Memory B cell (primary cell): ENCODE data around the gene C1orf232.

Experiments used
- ATAC-seq: fragments of 150-1000 bp; cut with Tn5 transposase; 2 replicates; pipeline ENCODE4 v1.10.0; 2021; ENCODE audit warnings: low read depth, mild to moderate bottlenecking, moderate library complexity
- DNase-seq, 2 donors: peaks; one replicate each; pipeline ENCODE4 v3.0.0; 2022; ENCODE audit warnings: low spot score in 2 of 2
- H3K27ac Mint-ChIP-seq: one replicate; pipeline ENCODE4 v1.8.0; 2022; ENCODE audit warnings: mild to moderate bottlenecking, moderate library complexity, mixed read lengths
- H3K27me3 Mint-ChIP-seq: one replicate; pipeline ENCODE4 v1.8.0; 2022; ENCODE audit warnings: mixed read lengths
- H3K36me3 Mint-ChIP-seq: one replicate; pipeline ENCODE4 v1.8.0; 2022; ENCODE audit warnings: mild to moderate bottlenecking, mixed read lengths
- H3K4me1 Mint-ChIP-seq: one replicate; pipeline ENCODE4 v1.8.0; 2022; ENCODE audit warnings: mixed read lengths
- H3K4me3 Mint-ChIP-seq: one replicate; pipeline ENCODE4 v1.8.0; 2022; ENCODE audit warnings: mild to moderate bottlenecking, moderate library complexity, mixed read lengths
- H3K9me3 Mint-ChIP-seq: one replicate; pipeline ENCODE4 v1.8.0; 2022; ENCODE audit warnings: mixed read lengths

The C1orf232 gene

DNA sequence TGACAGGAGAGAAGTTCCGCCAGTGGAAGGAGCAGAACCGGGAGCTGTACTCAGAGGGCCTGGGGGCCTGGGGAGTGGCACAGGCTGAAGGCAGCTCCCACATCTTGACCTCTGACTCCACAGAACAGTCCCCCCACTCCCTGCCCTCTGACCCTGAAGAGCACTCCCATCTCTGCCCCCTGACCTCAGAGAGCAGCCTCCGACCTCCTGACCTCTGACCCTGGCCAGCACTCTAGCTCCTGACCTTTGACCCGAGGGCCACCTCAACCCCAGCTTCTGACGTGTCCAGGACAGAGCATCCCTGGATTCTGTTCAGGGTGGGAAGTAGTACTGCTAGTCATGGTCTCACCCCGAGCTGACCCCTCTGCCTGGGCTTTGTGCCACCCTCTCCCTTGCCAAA, 20.6 kb upstream of the C1orf232 start:
- DNase-seq = no peak
- Mint-ChIP-seq H3K4me1 (no peaks in the 10 kb centered on the region), H3K27ac (no peak overlapping the region), H3K9me3 (no peaks in the 10 kb centered on the region), H3K36me3 (no peaks in the 10 kb centered on the region), H3K27me3 (peaks cover 4% of the 10 kb centered on the region), H3K4me3 (no peak overlapping the region)
- no peak for ATAC-seq

- H3K27me3 Mint-ChIP-seq = peaks cover 2% of the 10 kb centered on the region
- ATAC-seq (no peak), DNase-seq (no peak)
- no peaks in the 10 kb centered on the region for H3K9me3 Mint-ChIP-seq
- H3K36me3 Mint-ChIP-seq = no peaks in the 10 kb centered on the region
- H3K4me3 Mint-ChIP-seq = no peak overlapping the region
- H3K27ac Mint-ChIP-seq = no peak overlapping the region
- no peaks in the 10 kb centered on the region for H3K4me1 Mint-ChIP-seq
These were observed 19.7 kb upstream of the C1orf232 start for GRCh38 chr1:26188477-26188876.

DNA sequence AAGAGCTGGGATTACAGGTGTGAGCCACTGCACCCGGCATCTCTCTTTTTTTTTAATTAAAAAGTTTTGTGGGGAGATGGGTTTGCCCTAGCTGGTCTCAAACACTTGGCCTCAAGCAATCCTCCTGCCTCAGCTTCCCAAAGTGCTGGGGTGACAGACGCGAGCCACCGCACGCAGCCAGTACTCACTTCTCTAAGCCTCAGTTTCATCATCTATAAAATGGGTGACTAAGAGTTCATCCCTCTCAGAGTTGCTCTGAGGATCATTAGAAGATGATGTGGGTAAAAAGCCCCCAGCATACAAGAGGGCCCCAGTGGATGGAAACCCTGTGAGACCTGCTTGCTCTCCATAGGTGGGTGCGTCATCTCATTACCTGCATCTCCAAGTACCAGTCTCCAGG, 19.1 kb upstream of the C1orf232 start:
- Mint-ChIP-seq H3K4me1 (no peaks in the 10 kb centered on the region), H3K27me3 (peaks cover 2% of the 10 kb centered on the region), H3K9me3 (no peaks in the 10 kb centered on the region), H3K27ac (no peak overlapping the region), H3K36me3 (no peaks in the 10 kb centered on the region), H3K4me3 (no peak overlapping the region)
- no peak for ATAC-seq
- DNase-seq = no peak

GRCh38 chr1:26184883-26185282, 16.1 kb upstream of the C1orf232 start:
- no peak overlapping the region for H3K4me3 Mint-ChIP-seq
- ATAC-seq = no peak
- DNase-seq = no peak
- H3K27me3 Mint-ChIP-seq = no peaks in the 10 kb centered on the region
- H3K36me3 Mint-ChIP-seq = no peaks in the 10 kb centered on the region
- no peaks in the 10 kb centered on the region for H3K9me3 Mint-ChIP-seq
- no peak overlapping the region for H3K27ac Mint-ChIP-seq
- no peaks in the 10 kb centered on the region for H3K4me1 Mint-ChIP-seq

GRCh38 chr1:26184086-26184485, 15.3 kb upstream of the C1orf232 start:
- Mint-ChIP-seq H3K27ac (no peak overlapping the region), H3K36me3 (no peaks in the 10 kb centered on the region), H3K9me3 (no peaks in the 10 kb centered on the region), H3K4me3 (no peak overlapping the region), H3K27me3 (no peaks in the 10 kb centered on the region), H3K4me1 (no peaks in the 10 kb centered on the region)
- ATAC-seq = no peak
- DNase-seq = no peak

DNA sequence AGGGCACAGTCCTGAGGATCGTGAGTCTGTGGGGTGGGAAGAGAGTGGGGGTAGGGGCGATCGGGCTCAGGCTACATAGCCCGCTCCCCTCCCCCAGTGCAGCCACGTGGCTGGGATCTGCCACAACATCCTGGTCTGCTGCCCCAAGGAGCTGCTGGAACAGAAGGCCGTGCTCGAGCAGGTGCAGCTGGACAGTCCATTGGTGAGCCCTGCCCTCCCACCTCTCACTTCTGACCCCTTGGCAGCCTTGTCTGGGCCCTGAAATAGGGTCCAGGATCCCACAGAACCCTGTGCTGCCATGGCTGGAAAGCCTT, 13.6 kb upstream of the C1orf232 start:
- ATAC-seq (no peak), DNase-seq (no peak)
- no peak overlapping the region for H3K27ac Mint-ChIP-seq

GRCh38 chr1:26181586-26182382, 13.0 kb upstream of the C1orf232 start:
- ATAC-seq = no peak
- no peak for DNase-seq
- H3K36me3 Mint-ChIP-seq = no peaks in the 10 kb centered on the region
- H3K4me1 Mint-ChIP-seq = no peaks in the 10 kb centered on the region
- H3K27ac Mint-ChIP-seq = no peak overlapping the region
- H3K4me3 Mint-ChIP-seq = no peak overlapping the region
- H3K9me3 Mint-ChIP-seq = no peaks in the 10 kb centered on the region
- no peaks in the 10 kb centered on the region for H3K27me3 Mint-ChIP-seq

More for the DNA sequence above, 13.6 kb upstream of the C1orf232 start:
- H3K9me3 Mint-ChIP-seq = no peaks in the 10 kb centered on the region
- H3K4me3 Mint-ChIP-seq = no peak overlapping the region
- no peaks in the 10 kb centered on the region for H3K4me1 Mint-ChIP-seq
- no peaks in the 10 kb centered on the region for H3K27me3 Mint-ChIP-seq
- no peaks in the 10 kb centered on the region for H3K36me3 Mint-ChIP-seq

GRCh38 chr1:26180010-26180506, 11.3 kb upstream of the C1orf232 start:
- H3K36me3 Mint-ChIP-seq = no peaks in the 10 kb centered on the region
- no peaks in the 10 kb centered on the region for H3K9me3 Mint-ChIP-seq
- H3K4me1 Mint-ChIP-seq = no peaks in the 10 kb centered on the region
- no peak overlapping the region for H3K4me3 Mint-ChIP-seq
- H3K27ac Mint-ChIP-seq = no peak overlapping the region
- ATAC-seq (no peak), DNase-seq (no peak)
- H3K27me3 Mint-ChIP-seq = no peaks in the 10 kb centered on the region

DNA sequence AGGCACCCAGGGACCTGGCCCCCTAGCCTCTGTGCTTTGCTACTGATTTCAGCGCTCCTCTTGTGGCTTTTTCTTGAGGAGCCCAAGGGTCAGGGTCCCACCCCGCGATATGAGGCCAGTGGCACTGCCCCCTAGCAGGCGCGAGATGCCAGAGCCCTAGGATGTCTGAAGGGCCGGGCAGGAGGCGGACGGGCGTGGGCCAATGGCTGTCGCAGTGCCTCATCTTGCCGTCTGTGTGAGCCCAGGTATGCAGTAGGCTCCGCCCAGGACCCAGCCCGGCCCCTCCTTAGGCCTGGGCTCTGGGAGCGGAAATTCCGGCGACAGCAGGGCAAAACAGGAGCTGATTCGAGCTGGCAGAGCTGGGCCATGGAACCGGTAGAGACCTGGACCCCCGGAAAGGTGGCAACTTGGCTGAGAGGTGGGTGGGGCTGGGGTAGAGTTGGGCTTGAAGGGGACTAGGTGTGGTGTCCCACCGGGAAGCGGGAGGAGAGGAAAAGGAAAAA, 8.5 kb upstream of the C1orf232 start, which contains the start of gene CNKSR1:
Gene CNKSR1 (plus strand): TSS at position 310 of the 503 bp plus-strand sequence. CDS start 57 bp downstream, at position 367.
- Mint-ChIP-seq H3K27ac (no peak within 1 kb of the TSS), H3K4me3 (no peak within 1 kb of the TSS), H3K9me3 (no peaks in the 10 kb centered on the region), H3K4me1 (no peaks in the 10 kb centered on the region), H3K36me3 (no peaks in the 10 kb centered on the region), H3K27me3 (no peaks in the 10 kb centered on the region)
- no peak for ATAC-seq
- DNase-seq = no peak

DNA sequence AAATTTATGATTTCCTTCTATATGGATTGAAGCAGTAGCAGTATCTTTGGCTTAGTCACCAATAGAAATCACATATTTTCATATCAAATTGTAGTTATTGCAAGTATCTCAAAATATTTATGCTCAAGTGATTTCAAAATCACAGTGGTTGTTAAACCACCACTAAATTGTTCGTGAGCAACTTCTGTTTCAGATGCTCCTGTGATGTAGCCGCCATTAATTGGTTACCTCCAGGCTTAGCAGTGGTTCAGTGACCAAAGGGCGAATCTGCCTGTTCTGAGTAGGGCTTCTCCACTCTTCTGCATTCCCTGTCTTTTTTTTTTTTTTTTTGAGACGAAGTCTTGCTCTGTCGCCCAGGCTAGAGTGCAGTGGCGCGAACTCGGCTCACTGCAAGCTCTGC, 6.6 kb upstream of the C1orf232 start:
- peaks cover 7% of the 10 kb centered on the region for H3K4me1 Mint-ChIP-seq
- no peaks in the 10 kb centered on the region for H3K27me3 Mint-ChIP-seq
- ATAC-seq (no peak), DNase-seq (no peak)
- H3K4me3 Mint-ChIP-seq = no peak overlapping the region
- no peak overlapping the region for H3K27ac Mint-ChIP-seq
- no peaks in the 10 kb centered on the region for H3K9me3 Mint-ChIP-seq
- H3K36me3 Mint-ChIP-seq = no peaks in the 10 kb centered on the region

DNA sequence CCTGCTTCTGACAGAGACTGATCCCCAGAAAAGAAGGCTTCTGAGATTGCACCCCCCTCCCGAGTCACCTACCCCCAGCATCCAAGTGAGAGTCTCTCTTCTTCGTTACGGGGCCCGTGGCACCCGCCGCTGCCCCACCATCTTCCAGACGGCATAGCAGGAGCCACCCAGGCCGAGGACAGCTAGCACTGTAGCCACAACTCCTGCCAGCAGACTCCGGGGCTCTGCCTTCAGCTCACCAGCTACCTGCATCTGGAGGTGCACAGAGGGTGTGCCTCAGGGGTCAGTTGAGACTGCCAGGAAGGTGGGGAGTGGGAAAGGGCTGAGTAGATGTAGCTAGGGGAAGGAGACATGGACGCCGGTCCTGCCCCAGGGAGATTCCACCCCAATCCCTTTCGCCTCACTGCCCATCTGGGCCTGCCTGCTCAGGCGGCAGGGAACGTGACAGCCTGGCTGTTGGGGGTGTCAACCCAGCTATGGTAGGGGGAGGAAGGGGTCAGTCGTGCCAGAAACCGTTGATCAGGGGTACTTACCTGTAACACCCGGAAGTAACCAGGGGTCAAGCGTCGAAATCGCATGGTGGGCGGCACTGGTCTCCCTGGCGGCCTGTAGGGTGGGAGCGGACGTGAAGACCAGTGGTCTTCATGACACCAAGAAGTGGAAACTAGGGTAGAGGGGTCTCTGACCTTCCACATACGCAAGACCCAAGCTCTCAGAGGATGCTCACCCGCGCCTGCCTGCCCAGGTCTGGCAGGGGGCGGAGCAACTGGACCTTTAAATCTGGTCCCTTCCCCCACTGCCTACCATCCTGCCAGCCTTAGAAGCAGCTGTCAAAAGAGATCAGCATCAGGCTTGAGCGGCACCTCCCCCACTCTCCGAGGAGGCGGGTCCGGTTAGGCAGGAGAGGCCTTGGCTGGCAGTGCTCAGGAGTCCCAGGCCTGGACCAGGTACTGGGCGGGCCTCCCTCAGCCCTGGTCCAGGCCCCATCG, 2.6 kb upstream of the C1orf232 start, which contains the start of gene ZNF593OS:
Gene ZNF593OS (minus strand): TSS at position 749 of the 989 bp plus-strand sequence. CDS start 171 bp downstream, at position 578.
- Mint-ChIP-seq H3K36me3 (no peaks in the 10 kb centered on the region), H3K4me1 (peaks cover 11% of the 10 kb centered on the region), H3K9me3 (no peaks in the 10 kb centered on the region), H3K4me3 (peak within 1 kb of the TSS; percentile 95), H3K27ac (no peak within 1 kb of the TSS), H3K27me3 (no peaks in the 10 kb centered on the region)
- ATAC-seq (no peak), DNase-seq (no peak)

DNA sequence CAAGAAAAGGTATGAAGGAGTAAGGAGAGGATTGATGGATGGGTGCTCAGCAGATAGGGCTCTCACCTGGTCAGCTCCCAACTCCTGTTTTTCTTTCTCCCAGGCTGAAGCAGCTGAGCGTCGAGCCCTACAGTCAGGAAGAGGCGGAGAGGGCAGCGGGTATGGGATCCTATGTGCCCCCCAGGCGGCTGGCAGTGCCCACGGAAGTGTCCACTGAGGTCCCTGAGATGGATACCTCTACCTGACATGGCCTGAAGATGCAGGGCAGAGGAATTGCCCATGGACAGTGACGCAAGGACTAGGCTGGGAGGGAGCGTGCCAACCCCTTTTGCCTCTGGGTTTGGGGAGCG, 1.7 kb upstream of the C1orf232 start:
- H3K9me3 Mint-ChIP-seq = no peaks in the 10 kb centered on the region
- peak overlapping the region; percentile 95 for H3K4me3 Mint-ChIP-seq

DNA sequence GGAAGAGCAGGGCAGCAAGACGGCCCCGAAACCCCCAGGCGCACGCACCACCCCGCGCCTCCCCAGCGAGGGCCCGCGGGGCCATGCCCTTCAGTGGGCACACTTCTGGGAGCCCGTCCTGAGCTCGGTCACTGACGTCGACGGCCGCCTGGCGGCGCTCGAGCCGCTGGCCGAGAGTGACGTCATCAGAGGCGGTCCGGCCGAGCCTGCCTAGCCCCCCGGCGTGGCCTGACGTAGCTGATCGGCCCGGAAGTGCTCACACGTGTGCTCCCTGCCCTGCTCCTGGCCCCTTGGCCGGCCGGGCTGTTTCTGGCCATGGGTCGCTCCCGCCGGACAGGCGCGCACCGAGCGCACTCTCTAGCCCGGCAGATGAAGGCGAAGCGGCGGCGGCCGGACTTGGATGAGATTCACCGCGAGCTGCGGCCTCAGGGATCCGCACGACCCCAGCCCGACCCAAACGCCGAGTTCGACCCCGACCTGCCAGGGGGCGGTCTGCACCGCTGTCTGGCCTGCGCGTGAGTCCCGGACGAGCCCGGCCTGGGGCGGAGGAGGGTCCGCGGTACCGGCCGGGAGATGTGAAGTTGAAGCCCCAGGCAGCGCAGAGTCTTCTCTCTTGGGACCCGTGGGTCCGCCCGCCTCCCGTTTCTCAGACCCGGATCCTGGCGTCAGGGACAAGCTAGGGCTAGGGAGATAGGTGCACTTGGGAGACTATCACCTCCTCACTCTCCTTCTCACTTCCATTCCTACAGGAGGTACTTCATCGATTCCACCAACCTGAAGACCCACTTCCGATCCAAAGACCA, 1.1 kb upstream of the C1orf232 start, which contains the start of gene ZNF593:
Gene ZNF593 (plus strand): TSS at position 240 of the 803 bp plus-strand sequence. CDS start 76 bp downstream, at position 316.
- Mint-ChIP-seq H3K36me3 (no peaks in the 10 kb centered on the region), H3K4me3 (peak within 1 kb of the TSS; percentile 95)
- peak; percentile 94 for ATAC-seq

More for the DNA sequence above, 1.7 kb upstream of the C1orf232 start:
- Mint-ChIP-seq H3K4me1 (peaks cover 11% of the 10 kb centered on the region), H3K27ac (peak overlapping the region; percentile 94), H3K36me3 (no peaks in the 10 kb centered on the region), H3K27me3 (no peaks in the 10 kb centered on the region)
- ATAC-seq = no peak
- no peak for DNase-seq

More for the DNA sequence above, 1.1 kb upstream of the C1orf232 start, which contains the start of gene ZNF593:
- H3K27ac Mint-ChIP-seq = peak within 1 kb of the TSS; percentile 94
- H3K9me3 Mint-ChIP-seq = no peaks in the 10 kb centered on the region
- H3K27me3 Mint-ChIP-seq = peaks cover 1% of the 10 kb centered on the region
- DNase-seq = peak; percentile 88 to 93
- peaks cover 13% of the 10 kb centered on the region for H3K4me1 Mint-ChIP-seq
